Embryonic facial prominence (tissue), 1 donor: ENCODE results near the gene RECQL5.
"Not testable (repeated sequence)": the region's sequence is repeated elsewhere in the genome, so short reads cannot be mapped to it uniquely, and the experiment has no call there.

Experiments
- DNase-seq: peaks from one replicate; pipeline ENCODE4 v3.0.0-alpha.2; 2016; ENCODE audit errors: extremely low spot score

The RECQL5 gene

GRCh38 chr17:75647921-75648320 is 19.0 kb downstream of the RECQL5 start:
- no peak for DNase-seq

DNA sequence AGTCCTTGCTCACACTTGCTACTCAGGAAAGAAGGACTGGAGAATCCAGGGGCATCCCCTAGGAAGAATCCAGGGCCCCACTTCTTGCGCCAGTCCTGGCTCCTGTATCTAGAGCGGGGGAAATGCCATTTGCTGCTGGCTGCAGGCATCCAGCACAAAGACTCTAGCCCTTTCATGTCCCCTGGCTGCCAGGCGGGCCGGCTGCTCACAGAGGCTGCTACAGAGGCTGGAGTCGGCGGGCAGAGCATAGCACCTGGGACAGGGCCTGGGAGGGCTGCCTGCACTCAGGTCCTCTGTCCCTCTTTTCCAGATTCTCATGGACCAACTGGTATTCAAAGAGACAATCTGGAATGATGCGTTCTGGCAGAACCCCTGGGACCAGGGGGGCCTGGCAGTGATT is 19.9 kb downstream of the RECQL5 start:
- DNase-seq = no peak

GRCh38 chr17:75646638-75646992 is 20.3 kb downstream of the RECQL5 start:
- DNase-seq = no peak

DNA sequence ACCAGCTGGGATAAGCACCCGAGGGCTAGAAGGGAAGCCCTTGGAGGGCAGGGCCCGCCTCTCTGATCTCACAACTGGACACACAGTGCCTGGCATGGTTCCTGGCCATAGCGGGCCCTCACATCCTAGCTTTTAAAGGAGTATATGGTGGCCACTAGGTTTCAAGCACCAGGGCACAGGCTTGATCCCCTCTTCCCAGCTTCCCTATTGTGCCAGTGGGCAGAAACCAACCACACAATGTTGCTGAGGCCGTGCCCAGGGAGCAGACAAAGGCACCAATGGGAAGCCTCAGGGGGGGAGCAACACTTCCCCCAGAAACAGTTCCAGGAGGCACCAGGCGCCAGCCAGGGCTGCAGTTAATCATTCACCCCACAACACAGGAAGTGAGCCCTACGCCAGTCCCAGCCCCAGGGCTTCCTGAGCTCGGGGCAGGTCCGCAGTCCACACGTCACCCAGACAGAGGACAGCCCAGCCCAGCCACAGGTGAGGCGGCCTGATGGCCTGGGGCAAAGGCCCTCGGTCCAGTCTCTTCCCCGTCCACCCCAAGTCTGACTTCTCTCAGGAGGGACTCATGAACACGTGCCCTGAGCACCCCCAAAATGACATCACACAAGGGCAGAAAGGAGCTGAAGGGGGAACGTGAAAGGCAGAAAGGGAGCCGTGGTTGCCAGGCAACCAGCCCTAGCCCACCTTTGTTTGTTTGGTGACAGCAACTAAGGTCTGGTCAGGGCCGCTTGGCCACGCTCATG is 20.9 kb downstream of the RECQL5 start:
- DNase-seq = no peak

GRCh38 chr17:75645501-75645888 is 21.5 kb downstream of the RECQL5 start:
- no peak for DNase-seq

DNA sequence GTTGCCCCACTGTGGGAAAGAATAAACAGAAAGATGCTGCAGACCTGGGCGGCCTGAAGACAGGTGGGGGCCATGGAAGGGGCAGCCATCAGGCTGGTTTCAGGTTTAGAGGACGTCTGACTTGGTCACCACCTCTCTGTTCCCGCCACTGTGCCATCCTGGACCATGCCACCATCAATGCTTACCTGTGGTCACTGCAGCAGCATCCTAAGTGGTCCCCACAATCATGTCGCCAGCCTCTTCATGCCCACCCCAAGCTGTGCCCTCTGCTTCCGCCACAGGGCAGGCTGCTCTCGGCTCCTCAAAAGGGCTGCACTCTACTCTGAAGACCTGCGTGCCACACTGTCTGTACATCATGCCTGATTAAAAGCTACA is 23.3 kb downstream of the RECQL5 start:
- no peak for DNase-seq

DNA sequence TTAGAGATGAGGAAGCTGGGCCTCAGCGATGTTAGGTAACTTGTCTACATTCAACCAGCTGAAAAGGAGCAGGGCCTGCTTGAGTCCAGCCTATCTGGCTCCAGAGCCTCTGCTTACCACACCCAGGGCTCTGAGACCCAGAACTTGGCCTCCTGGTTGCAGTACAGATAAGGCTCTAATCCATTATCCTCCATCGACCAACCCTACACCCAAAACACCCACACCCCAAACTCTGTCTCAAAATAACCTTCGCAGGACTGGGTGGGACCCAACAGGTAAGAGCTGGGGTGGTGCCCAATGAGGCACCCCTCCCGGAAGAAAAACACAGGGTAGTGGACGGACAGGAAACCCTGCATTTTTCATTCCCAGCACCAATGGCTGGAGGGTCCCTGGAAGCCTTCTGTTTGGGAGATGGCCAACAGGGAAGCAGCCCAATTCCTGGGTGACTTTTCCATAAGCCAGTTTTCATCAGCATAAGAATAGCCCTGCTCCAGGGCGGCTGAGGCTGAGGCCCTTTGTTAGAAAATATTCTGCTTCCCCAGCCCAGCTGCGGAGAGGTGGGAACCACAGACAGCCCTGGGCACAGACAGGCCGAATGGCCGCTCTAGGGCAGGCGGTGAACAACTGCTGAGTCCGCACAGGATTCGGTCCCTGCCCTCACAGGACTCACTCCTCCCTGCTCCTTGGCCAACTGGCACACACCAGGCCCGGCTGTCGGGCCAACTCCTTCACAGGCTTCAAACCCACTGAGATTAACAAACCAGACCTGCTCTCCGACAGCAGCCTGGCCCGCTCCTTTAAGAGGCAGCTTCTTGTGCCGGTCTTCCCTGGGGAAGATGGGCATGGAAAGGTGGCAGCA is 23.9 kb downstream of the RECQL5 start:
- no peak for DNase-seq

DNA sequence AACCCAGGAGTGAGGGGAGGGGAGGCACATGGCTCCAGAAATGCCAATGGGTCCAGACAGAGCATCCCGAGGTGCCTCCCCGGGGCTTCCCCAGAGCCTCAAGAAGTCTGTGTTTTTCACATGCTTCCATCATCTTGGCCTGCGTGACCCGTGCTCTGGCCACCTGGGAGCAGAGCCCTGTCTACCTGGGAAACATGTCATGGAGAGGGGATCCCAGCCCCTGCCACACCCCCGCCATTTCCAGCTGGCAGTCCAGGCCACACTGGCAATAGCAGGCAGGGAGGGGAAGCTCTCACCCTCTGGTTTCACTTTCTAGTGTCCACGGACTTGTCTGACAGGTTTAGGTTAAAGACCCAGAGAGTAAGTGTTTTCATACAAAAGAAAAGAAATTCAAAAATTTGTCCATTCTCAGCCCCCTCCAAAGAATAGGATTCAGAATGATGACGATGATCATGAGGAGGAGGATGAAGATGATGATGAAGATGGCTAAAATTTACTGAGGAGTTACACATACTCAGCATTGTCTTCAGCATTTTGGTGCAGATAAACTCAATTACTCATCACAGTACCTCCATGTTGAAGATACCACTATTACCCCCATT is 24.7 kb downstream of the RECQL5 start:
- DNase-seq = no peak

DNA sequence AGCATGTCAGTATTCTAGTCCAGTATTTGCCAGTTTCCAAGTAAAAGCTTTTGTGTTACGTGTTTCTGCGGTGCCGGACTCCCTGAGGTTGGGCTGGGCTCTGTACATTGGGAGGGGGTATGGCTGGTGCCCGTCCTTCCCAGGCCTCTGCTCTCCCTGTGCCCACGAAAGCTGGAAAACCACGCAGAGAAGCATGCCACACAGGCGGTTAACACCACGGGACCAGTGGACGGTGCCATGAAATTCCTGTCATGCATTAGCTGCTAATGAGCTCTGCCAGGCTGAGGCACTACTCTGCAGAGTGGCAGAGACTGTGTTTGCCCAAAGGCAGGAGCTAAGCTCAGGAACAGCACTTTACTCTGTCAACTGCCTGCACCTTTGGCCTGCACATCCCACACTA is 25.6 kb downstream of the RECQL5 start:
- DNase-seq = no peak

DNA sequence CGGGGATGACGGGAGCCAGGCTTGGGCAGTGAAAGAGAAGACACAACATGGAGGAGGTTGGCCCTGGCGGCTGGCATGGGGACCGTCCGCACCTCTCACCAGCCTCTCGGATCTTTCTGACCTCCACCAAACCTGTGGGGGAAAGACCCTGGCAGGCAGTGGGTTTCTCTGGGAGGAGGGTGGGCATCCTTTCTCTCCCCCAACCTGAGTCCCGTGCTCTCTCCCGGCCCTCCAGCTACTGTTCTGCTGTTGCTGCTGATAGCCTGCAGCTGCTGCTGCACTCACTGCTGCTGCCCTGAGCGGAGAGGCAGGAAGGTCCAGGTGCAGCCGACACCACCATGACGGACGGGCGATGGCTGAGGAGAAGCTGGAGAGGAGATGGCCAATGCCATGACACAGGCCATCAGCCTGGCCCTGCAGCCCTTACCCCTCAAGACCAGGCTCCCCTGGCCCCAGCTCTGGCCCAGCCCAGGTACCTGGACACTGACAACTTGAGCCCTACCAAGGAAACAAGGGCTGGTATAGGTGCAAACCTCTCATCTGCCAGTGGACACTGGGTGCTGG is 26.3 kb downstream of the RECQL5 start:
- DNase-seq = no peak

DNA sequence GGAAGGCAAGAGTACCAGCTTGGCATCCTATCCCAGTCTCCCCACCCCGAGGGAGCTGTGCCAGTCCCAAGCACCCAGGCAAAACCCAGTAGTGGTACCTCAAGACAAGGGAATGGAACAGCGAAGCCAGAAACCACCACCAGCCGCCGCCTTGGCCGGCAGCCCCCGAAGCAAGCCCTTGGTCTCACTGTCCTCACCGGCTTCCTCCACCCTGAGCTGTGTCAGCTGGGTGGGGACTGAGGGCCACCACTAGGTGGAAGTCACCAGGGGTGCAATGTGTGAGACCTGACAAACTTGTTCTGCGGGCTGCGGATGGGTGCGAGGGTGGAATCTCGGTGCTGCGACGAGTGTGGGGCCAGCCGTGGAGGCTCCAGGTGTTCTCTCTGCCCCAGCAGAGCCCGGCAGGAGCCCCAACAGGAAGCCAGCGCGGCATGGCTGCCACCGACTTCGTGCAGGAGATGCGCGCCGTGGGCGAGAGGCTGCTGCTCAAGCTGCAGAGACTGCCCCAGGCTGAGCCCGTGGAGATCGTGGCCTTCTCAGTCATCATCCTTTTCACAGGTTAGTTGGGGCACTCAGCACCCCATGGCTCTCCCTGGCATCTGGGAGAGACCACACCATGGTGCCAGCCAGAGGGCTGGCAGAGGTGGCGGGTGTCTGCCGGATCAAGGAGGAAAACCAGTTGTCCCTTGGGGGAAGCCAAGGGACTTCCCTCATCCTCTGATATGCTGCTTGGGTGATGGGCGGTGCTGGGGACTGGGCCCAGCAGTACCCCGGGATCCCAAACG is 27.0 kb downstream of the RECQL5 start:
- DNase-seq = no peak

DNA sequence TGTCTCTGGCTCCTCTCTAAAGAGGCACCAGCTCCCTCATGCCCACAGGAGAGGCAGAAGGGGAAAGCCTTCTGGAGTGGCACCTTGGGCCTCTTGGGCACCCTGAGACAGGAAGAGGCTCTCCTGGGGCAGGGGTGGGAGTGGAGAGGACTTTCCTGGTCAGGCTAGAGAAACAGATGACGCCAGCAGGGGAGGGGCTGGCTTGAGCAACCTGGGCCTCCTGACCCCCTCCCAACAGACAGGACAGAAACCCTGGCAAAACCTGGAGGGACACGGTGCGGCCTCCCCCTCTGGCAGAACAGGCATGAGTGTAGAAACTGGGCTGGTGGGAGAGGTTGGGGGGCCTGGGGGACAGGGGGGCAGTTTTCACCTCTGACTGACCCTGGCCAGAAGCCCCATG is 27.6 kb downstream of the RECQL5 start:
- DNase-seq = no peak

DNA sequence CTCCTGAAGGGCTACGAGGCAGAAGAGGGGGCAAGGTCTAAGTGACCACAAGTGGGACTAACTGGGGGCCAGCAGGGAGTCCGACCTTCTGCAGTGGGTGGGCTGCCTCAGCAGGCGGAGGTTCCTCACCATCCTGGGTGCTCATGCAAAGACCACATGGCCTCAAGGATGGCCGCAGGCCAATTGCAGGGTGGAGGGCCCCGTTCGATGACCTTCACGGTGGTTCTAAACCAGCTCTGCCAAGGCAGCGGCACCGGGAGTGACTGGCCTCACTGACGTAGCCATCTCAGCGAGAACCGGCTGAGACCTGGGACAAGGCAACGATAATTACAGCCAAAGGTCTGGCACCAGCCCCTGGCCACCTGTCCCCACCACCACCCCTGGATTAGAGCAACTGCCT is 28.1 kb downstream of the RECQL5 start:
- DNase-seq = no peak

DNA sequence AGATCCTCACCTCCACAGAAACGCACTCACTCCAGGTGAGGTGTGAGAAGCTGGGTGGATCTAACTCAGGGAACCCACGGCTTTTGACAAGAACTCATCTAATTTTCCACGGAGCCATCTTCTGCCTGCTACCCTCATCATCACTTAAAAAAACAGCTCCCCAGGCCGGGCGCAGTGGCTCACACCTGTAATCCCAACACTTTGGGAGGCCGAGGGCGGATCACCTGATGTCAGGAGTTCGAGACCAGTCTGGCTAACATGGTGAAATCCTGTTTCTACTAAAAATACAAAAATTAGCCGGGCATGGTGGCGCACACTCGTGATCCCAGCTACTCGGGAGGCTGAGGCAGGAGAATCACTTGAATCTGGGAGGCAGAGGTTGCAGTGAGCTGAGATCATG is 28.9 kb downstream of the RECQL5 start:
- not testable (repeated sequence) for DNase-seq

DNA sequence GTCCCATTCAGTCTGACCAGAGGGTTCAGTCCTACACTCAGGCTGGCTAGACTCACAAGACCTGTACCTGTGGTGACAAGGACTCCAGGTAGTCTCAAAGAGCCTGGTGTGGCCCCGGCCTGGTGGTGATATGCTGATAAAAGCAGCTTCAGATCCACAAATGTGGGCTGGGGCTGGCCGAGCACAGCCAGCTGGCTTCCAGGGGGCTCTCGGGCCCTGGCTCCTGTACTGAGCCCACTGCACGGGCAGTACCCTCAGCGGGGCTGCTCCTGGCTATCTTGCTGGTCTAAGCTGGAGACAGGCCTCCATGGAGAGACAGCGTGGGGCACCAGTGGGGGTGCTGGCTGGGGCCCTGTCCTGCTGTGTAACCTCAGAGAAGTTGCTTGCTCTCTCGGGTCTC is 29.4 kb downstream of the RECQL5 start:
- no peak for DNase-seq

- DNase-seq = no peak
These were observed 29.8 kb downstream of the RECQL5 start for GRCh38 chr17:75637143-75637538.

GRCh38 chr17:75636381-75637142 is 30.4 kb downstream of the RECQL5 start:
- no peak for DNase-seq

DNA sequence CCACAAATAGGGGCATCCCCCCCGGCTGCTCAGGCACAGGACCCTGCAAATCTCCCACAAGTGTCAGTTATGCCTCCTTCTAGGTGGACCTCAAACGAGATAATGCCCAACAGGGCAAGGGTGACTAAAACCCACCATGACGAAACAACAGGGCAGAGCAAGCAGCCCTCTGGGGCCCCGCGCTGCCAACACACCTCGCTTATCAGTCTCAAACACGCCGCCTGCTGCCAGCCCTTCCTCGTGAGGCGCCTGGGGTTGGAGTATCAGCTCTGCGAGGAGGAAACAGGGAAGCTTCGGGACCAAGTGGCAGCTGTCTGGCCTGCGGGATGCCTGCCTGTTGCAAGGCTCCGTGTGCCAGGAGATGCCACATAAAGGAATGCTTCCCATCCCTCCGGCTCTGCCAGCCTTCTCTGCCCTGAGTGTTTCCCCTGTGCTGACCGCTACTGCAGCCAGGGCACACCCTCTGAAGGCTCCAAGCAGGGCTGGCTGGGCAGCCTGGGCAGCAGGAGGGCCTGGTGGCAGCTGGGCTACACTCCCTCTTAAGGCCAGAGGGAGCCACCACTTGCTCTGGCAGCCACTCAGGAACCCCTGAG is 31.2 kb downstream of the RECQL5 start:
- DNase-seq = no peak

- DNase-seq = no peak
These were observed 32.0 kb downstream of the RECQL5 start for GRCh38 chr17:75634754-75635609.

- no peak for DNase-seq
These were observed 32.6 kb downstream of the RECQL5 start for GRCh38 chr17:75634376-75634740.
